Panc1 (cell line): ENCODE results near the gene PCDHA7. TPM values are rescaled to one million over a fixed set of nuclear protein-coding genes. Genes with fewer than 3 reads are reported as not detected.

Experiments
- ATAC-seq: fragments of 200-7000 bp; cut with Tn5 transposase; 2 replicates; pipeline ENCODE4 v1.9.1; 2020; ENCODE audit warnings: mild to moderate bottlenecking, moderate library complexity
- BruUV-seq: library from RNA; stranded (reverse); fragments of 400-500 nt; replicated peaks from 2 replicates; lab custom pipeline; 2021; lab: Mats Ljungman, UMichigan
- CTCF ChIA-PET: fragments of 300-600 bp; sonication (Branson Sonifier 250); formaldehyde crosslinking; loops from one replicate; lab custom pipeline; 2022; ENCODE audit warnings: antibody characterized with exemption; lab: Charles Lee
- POLR2A ChIA-PET: fragments of 300-600 bp; sonication (Branson Sonifier 250); formaldehyde crosslinking; loops from one replicate; lab custom pipeline; 2022; ENCODE audit warnings: antibody characterized with exemption; lab: Charles Lee
- DNase-seq: peaks from one replicate; pipeline ENCODE4 v3.0.0-alpha.2; 2010; ENCODE audit warnings: low read depth, low spot score
- H3K27ac ChIP-seq: 2 replicates; pipeline ENCODE4 v1.5.1; 2011; ENCODE audit warnings: mild to moderate bottlenecking, low read length, inconsistent platforms
- H3K27me3 ChIP-seq: fragments of 200-500 bp; sonication (Bioruptor generic); 2 replicates; pipeline ENCODE4 v1.6.0; 2014; ENCODE audit warnings: low read length, inconsistent platforms; ENCODE audit not compliant: control insufficient read depth, insufficient read depth
- H3K36me3 ChIP-seq: fragments of 200-500 bp; sonication (Bioruptor generic); 2 replicates; pipeline ENCODE4 v1.5.1; 2014; ENCODE audit warnings: inconsistent platforms, mild to moderate bottlenecking, low read length, moderate library complexity; ENCODE audit not compliant: control insufficient read depth, insufficient read depth
- H3K4me1 ChIP-seq: 2 replicates; pipeline ENCODE4 v1.5.1; 2011; ENCODE audit warnings: inconsistent platforms, mild to moderate bottlenecking, low read length, moderate library complexity; ENCODE audit not compliant: control insufficient read depth, insufficient read depth
- H3K4me3 ChIP-seq, 2 experiments: 2 replicates each; pipeline ENCODE4 v1.5.1; 2011 to 2012; ENCODE audit warnings: low read depth in 2 of 2, low read length in 2 of 2, mild to moderate bottlenecking in 2 of 2, inconsistent platforms in 1 of 2, moderate library complexity in 1 of 2
- H3K9me3 ChIP-seq: fragments of 200-500 bp; sonication (Bioruptor generic); 2 replicates; pipeline ENCODE4 v1.5.1; 2014; ENCODE audit warnings: low read depth, mild to moderate bottlenecking, inconsistent platforms, low read length, moderate library complexity; ENCODE audit not compliant: control insufficient read depth, insufficient read depth
- CTCF ChIP-seq: fragments of 450-650 bp; IDR thresholded peaks from 2 replicates; pipeline ENCODE4 v1.5.1; 2017; ENCODE audit warnings: mild to moderate bottlenecking
- POLR2AphosphoS5 ChIP-seq: IDR thresholded peaks from 2 replicates; pipeline ENCODE4 v1.6.1; 2012; ENCODE audit warnings: mild to moderate bottlenecking, low read depth, low read length, moderate library complexity
- REST ChIP-seq, 2 experiments: IDR thresholded peaks; 2 replicates each; pipeline ENCODE4 v1.6.1; 2011 to 2012; ENCODE audit warnings: low read depth in 2 of 2, control low read depth in 1 of 2, low read length in 1 of 2, mild to moderate bottlenecking in 1 of 2, moderate library complexity in 1 of 2; ENCODE audit not compliant: insufficient read depth in 1 of 2
- SIN3A ChIP-seq: IDR thresholded peaks from 2 replicates; pipeline ENCODE4 v1.6.1; 2012; ENCODE audit warnings: low read depth, mild to moderate bottlenecking, low read length, moderate library complexity, borderline replicate concordance; ENCODE audit not compliant: insufficient read depth
- TCF7L2 ChIP-seq: IDR thresholded peaks from 2 replicates; pipeline ENCODE4 v1.6.1; 2011; ENCODE audit warnings: mild to moderate bottlenecking, low read depth, low read length, inconsistent platforms
- in situ Hi-C: cut with HindIII; loops from 2 replicates; pipeline ENCODE4 v1.10.0; 2016; ENCODE audit warnings: low sequenced_read_pairs, low pct_unique_long_range_greater_than_20kb
- intact Hi-C: fragments of 100-400 bp; cut with micrococcal nuclease; formaldehyde crosslinking; loops from one replicate; pipeline ENCODE4 v1.10.0; 2022; ENCODE audit not compliant: unreplicated experiment
- total RNA-seq: library from RNA; stranded (reverse); gene quantifications from one replicate; pipeline ENCODE4 v1.2.1, GENCODE V29; 2021; ENCODE audit not compliant: unreplicated experiment

PCDHA7 gene
- total RNA-seq, 1 experiment from 2014 or later: 0.15 TPM

- no TSS peak for BruUV-seq
- intact Hi-C loops: no loop called here
- no peak for ATAC-seq
- Histone ChIP-seq H3K4me1 (no peaks in the 10 kb centered on the region), H3K27me3 (no peaks in the 10 kb centered on the region), H3K27ac (no peak overlapping the region), H3K9me3 (peaks cover 3% of the 10 kb centered on the region; the same call in 1 of the 2 replicates), H3K36me3 (no peaks in the 10 kb centered on the region), H3K4me3 (no peak overlapping the region)
- in situ Hi-C loops: no loop called here
- POLR2A ChIA-PET: no interaction called here
- DNase-seq: no peak
- TF ChIP-seq TCF7L2 (no peak), SIN3A (no peak), REST (IDR thresholded peaks at IDR 0.05; ENCODE audit: insufficient read depth in 1 of 2, low read depth in 2 of 2, low read length in 1 of 2) (no peak), CTCF (no peak), POLR2AphosphoS5 (no peak)
- CTCF ChIA-PET: no interaction called here
Measured at GRCh38 chr5:140808889-140809291, 25.2 kb upstream of the PCDHA7 start.

GRCh38 chr5:140821375-140822280 lies 12.4 kb upstream of the PCDHA7 start, which contains the start of gene PCDHA5:
Gene PCDHA5, plus strand, starts transcription at chr5:140821613.
- BruUV-seq: no TSS peak
- CTCF ChIA-PET: interaction anchor here (0.6 kb wide), 1 partner anchor 680 kb away, joined by 3 read pairs; no protein-coding TSS in a partner anchor
- intact Hi-C loops: no loop called here

More at GRCh38 chr5:140821375-140822280, 12.4 kb upstream of the PCDHA7 start, which contains the start of gene PCDHA5:
- ATAC-seq (no peak), DNase-seq (no peak)
- H3K27ac ChIP-seq: no peak within 1 kb of the TSS
- H3K9me3 ChIP-seq: 0 out of 2 replicates have a peak, but pooled peaks cover 6% of the 10 kb centered on the region
- H3K36me3 ChIP-seq: no peaks in the 10 kb centered on the region
- POLR2A ChIA-PET: no interaction called here
- TF ChIP-seq SIN3A (no peak), CTCF (peak; percentile 51), TCF7L2 (no peak)
- no peak within 1 kb of the TSS for H3K4me3 ChIP-seq
- no peaks in the 10 kb centered on the region for H3K27me3 ChIP-seq
- H3K4me1 ChIP-seq: no peaks in the 10 kb centered on the region
- in situ Hi-C loops: no loop called here
